HG03108 (cell line): ENCODE results near the gene POM121.
"Not testable (repeated sequence)": the region's sequence is repeated elsewhere in the genome, so short reads cannot be mapped to it uniquely, and the experiment has no call there.

Experiments
- ATAC-seq: cut with Tn5 transposase; IDR thresholded peaks from one replicate; pipeline ENCODE4 v1.9.1; 2021; ENCODE audit warnings: moderate library complexity; ENCODE audit not compliant: unreplicated experiment

Gene POM121

DNA sequence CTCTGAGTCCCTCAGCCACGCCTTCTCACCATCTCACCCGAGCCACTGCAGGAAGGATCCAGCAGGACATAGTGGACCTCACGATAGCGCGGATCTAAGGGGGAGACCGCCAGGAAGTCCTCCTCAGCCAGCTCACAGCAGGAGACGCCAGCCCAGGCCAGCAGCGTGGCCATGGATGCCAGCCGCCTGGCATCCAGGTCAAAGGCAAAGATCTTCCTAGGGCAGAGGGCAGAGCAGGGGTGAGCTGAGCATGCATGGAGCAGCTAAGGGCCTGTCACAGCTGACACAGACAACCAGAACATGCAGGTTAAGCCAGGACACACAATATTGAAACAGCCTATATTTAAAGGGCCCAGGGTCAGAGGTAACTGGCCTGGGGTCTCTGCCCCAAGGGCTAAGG, 24.4 kb downstream of the POM121 start:
- not testable (repeated sequence) for ATAC-seq

DNA sequence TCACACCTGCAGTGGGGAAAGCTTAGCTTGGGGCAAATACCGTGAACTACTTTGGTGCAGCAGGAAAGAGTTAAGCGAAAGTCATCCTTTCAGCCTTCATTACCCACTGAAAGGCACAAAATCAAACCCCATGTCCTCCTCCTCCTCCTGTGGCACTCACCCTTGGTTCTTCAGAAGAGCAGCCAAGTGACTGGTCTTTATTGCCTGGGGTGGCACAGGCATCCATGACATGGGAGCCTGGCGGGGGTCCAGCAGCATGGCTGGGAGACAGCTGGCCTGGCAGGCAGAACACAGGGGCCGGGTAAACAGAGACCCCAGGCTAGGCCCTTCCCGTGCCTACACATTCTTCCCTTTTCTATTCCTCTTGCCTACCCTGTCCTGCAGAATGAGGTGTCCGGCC, 24.8 kb downstream of the POM121 start:
- ATAC-seq = not testable (repeated sequence)

GRCh38 chr7:72950432-72950831, 25.5 kb downstream of the POM121 start:
- ATAC-seq = not testable (repeated sequence)

DNA sequence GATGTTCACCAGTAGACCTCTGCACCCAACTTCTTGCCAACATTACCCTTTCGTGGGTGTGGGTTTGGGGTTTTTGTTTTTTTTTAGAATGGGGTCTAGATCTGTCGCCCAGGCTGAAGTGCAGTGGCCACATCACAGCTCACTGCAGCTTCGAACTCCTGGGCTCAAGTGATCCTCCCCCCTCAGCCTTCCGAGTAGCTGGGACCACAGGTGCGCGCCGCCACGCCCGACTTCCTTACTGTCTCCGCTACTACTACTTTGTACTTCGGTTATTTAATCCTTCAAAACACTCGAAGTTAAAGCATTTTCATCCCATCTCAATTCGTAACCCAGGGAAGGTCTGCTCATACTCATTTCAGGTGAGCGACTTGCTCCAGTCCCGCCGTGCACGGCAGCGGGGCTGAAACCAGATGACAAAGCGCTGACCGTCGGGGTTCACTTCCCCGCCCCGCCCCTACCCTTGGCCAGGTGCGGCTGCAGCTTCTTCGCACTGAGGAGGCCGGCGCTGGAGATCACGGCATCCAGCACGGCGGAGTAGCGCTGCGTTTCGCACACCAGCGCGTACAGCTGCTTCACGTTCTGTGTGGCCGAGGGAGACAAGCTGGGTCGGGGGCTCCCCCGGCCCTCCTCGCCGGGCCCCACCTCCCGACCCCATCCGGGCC, 29.1 kb downstream of the POM121 start:
- ATAC-seq = peak; percentile 42

DNA sequence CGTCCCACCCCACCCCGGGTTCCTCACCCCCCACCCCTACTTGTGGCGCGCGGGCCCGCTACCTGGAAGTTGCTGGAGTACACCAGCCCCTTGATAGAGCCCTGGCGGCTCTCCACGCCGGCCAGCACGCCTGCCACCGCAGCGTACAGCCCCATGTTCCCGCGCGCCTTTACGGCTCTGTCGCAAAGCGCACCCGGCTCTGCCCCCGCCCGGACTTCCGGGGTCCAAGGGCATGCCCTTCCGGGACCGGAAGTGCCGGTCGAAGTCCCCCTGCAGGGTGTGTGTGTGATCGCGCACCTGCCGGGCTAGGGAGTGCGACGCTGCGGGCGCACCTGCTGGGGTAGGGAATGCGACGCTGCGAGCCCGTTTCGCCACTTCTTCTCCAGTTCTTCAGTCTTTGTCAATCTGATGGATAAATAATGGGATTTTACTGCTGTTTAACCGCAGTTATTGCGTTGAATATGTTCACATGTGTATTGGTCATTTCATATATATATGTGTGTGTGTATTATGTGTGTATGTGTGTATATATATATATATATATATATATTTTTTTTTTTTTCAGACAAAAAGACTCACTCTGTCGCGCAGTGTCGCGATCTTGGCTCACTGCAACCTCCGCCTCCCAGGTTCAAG, 29.8 kb downstream of the POM121 start:
- peak; percentile 88 for ATAC-seq

- ATAC-seq = not testable (repeated sequence)
Observed at GRCh38 chr7:72960029-72960428, 35.1 kb downstream of the POM121 start.

- ATAC-seq = not testable (repeated sequence)
Observed at GRCh38 chr7:72960626-72961345, 35.9 kb downstream of the POM121 start.

- not testable (repeated sequence) for ATAC-seq
Observed at GRCh38 chr7:72961346-72961650, 36.4 kb downstream of the POM121 start.

DNA sequence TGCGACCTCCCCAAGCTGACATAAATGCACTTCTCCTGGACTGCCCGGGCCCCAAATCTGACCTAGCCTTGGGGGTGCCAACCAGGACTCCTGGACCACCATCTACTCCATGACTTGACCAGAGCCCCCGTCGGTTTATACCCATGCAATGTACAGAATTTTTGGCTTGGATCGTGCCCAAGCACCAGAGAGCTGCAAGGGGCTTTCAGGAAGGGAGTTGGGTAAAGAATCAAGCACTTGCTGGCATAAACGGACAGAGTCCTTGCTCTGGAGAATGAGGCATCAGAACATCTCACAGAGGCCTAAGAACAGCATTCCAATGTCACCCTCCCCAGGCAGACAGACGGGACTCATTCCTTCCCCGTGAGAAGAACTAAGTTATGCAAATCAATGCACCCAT, 38.2 kb downstream of the POM121 start:
- not testable (repeated sequence) for ATAC-seq

GRCh38 chr7:72965186-72965975, 40.5 kb downstream of the POM121 start:
- ATAC-seq = peak; percentile 58

DNA sequence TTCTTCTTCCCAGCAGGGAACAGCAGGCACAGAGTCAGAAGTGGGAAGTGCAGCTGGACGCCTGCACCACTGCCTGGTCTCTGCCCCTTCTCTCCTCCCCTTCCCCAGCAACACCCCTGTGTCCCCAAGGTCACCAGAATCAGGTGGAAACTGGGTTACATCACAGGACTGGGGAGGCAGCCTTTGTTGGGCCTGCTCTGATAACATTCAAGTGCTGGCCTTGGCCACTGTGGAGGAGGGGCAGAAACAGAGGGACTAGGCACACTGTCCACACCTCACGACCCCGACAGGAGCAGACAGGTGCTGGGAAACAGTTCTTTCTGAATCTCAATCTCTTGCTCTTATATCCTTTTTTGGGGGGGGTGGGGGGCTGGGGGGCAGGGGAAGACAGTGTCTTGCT, 42.0 kb downstream of the POM121 start:
- not testable (repeated sequence) for ATAC-seq

GRCh38 chr7:72968980-72969516, 44.2 kb downstream of the POM121 start, which contains the start of gene TRIM74:
TSS of gene TRIM74 (minus strand) at chr7:72969466. CDS start at chr7:72966157, 3,309 bp downstream.
- ATAC-seq = not testable (repeated sequence)

- not testable (repeated sequence) for ATAC-seq
Observed at GRCh38 chr7:72969688-72970087, 44.8 kb downstream of the POM121 start.

- ATAC-seq = not testable (repeated sequence)
Observed at GRCh38 chr7:72971505-72971904, 46.6 kb downstream of the POM121 start.

DNA sequence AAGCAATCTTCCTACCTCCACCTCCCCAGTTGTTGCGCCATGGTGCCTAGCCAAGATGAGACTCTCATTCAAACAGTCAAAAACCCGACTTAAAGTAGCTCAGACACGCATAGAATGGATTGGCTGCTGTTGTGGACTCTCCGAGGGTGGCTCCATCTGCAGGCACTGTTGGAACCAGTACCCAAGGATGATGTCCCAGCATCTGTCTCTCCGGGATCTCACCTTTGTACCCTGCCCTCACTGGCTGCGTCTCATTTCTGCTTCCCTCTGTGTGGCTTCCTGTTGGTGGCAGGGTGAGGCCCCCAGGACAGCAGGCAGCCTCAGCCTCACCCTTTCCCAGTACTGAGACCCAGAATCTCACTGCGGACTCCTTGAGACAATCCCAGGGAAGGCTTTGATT, 49.9 kb downstream of the POM121 start:
- not testable (repeated sequence) for ATAC-seq

DNA sequence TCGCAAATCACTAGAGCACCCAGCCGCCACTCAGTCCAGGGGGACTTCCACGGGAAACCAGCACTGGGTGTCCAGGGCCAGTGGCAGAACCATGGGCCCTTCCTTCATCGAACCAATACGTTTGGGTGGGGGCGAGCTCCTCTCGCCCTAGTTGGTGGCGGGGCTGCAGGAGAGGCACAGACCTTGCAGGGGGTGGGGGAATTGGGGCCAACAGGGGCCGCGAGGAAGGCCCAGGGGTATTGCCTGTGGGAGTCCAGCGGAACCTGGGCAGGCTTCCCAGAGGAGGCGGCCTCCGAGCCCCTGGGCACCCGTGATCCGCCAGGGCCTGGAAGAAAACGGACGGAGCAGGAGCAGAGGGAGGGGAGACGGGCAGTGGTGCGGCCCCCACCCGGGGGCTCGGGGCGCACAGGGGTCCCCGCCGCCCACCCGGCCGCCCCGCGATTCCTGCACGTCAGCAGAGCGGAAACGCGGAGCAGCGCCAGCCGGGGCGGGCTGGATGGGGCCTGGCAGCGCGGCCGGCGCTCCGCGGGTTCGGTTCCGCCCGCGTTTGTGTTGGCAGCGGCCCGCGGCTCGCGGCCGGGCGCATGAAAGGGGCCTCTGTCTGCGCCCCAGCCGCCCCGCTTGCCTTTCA, 50.9 kb downstream of the POM121 start:
- not testable (repeated sequence) for ATAC-seq

GRCh38 chr7:72976434-72976833, 51.5 kb downstream of the POM121 start:
- not testable (repeated sequence) for ATAC-seq

DNA sequence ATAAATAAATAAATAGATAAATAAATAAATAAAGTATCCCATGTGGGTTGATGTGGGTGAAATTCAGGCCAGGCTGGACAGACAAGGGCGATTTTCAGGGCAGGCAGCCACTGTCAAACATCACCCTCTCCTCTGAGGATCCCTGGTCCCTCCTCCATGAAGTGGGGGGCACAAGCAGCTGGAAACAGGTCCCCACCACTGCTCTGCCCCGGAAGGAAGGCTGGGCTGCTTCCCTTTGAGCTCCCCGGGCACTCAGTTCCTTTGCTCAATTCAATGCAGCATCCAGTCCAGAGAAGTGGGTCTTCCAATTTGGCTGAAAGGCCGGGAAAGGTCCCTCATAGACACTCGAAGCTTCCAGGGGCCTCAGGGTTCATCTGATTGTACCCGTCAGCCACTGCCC, 55.5 kb downstream of the POM121 start:
- not testable (repeated sequence) for ATAC-seq

DNA sequence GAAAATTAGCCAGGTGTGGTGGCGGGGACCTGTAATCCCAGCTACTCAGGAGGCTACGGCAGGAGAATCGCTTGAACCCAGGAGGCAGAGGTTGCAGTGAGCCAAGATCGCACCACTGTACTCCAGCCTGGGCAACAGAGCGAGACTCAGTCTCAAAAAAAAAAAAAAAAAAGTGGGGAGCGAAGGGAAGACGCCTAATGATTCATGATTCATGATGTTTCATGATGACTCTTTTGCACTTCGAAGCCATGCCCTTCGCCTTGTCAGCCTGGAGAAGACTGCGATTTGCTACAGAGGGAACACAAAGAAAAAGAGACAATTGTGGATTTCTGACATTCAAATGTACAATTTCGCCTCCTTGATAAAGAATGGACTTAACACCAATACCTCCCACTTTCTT, 57.2 kb downstream of the POM121 start:
- ATAC-seq = not testable (repeated sequence)

- ATAC-seq = not testable (repeated sequence)
Observed at GRCh38 chr7:72990146-72990913, 65.4 kb downstream of the POM121 start.
